HG02798 (cell line): ENCODE results near the gene SLC38A2.
"Not testable (repeated sequence)": the region's sequence is repeated elsewhere in the genome, so short reads cannot be mapped to it uniquely, and the experiment has no call there.

Source experiments
- ATAC-seq: cut with Tn5 transposase; IDR thresholded peaks from one replicate; pipeline ENCODE4 v1.9.1; 2021; ENCODE audit warnings: mild to moderate bottlenecking; ENCODE audit not compliant: unreplicated experiment, poor library complexity

Gene SLC38A2

DNA sequence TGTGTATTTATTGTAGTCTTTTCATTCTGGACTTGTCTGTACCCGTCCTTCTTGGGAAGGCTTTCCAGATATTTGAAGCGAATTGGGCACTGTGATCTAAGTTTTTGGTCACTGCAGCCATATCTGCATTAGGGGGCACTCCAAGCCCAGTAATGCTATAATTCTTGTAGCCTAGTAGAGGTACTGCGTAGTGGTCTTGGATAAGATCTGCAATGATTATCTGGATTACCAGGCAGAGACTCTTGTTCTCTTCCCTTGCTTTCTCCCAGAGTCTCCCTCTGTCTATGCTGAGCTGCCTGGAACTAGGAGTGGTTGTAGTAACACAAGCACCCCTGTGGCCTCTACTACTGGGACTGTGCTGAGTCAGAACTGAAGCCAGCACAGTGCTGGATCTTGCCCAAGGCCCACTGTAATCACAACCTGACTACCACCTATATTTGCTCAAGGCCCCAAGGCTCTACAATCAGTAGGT lies 30.0 kb downstream of the SLC38A2 start:
- peak; percentile 62 for ATAC-seq

DNA sequence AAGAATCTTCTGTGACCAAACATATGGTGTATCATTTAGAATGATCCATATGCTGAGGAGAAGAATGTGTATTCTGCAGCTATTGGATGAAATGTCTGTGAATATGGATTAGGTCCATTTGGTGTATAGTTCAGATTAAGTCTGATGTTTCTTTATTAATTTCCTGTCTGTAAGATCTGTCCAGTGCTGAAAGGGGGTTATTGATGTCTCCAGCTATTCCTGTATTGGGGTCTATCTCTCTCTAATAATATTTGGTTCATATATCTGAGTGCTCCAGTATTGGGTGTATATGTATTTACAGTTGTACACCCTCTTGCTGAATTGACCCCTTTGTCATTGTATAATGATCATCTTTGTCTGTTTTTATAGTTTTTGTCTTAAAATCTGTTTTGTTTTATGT lies 33.5 kb downstream of the SLC38A2 start:
- ATAC-seq, result no peak

DNA sequence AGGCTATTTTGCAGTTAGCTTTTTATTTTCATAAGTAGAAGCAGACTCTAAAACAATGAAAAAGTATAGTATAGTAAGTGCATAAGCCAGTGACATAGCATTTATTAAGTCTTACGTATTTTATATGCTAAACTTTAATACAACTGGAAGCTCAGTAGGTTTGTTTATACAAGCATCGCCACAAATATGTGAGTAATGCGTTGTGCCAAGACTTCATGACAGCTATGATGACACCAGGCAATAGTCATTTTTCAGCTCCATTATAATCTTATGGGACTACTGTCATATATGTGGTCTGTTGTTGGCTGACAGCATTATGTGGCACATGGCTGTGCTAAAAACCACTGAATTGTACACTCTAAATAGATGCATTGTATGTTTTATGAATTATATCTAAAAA lies 40.3 kb downstream of the SLC38A2 start:
- no peak for ATAC-seq

DNA sequence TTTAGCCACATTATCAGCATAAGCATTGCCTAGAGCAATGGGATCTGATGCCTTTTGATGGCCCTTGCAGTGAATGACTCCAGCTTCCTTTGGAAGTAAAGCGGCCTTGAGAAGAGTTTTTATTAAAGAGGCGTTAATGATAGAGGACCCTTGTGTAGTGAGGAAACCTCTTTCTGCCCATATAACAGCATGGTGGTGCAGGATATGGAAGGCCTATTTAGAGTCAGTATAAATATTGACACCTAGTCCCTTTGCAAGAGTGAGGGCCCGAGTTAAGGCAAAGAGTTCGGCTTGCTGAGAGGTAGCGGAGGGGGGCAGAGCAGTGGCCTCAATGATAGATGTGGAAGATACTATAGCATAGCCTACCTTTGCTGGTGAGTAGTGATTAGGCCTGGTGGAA lies 47.5 kb downstream of the SLC38A2 start:
- ATAC-seq, result not testable (repeated sequence)

DNA sequence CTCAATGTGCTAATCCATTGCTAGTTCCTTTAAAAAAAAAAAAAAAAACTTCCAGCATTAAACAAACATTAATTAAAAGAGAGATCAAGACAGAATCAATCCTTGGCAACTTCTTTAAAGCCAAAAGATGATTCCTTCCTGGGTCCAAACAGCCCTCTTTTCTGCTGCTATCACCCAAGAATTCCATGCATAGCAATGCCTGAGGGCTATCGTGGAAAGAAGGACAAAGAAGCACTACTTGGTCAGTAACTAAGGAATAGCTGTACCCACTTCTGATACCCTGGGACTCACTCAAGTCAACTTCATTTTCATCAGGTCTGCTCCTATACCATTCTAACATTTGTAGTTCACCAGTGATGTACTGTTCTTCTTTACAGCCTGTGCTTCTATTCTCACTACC lies 51.8 kb downstream of the SLC38A2 start:
- ATAC-seq, result no peak

DNA sequence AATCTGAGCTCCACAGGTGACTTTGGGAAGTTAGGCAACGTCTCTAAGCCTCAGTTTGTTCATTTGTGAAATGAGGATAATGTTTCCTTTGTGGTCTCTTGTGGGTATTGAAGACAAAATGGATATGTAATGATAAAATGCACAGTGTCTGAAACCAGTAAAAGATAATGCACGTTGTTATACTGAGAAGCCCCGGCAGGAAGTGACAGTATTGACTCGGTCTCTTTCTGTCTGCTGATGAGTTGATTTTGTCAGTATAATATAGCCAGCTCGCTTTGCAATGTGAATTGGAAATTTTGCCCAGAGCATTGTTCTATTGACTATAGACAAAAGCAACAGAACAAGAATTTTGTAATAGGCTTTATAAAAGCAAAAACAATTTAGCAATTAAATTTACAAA lies 54.5 kb downstream of the SLC38A2 start:
- ATAC-seq, result no peak
